H1 (cell line): ENCODE data around the gene PDCD6IP. TPM values are rescaled to one million over a fixed set of nuclear protein-coding genes. Genes with fewer than 3 reads are reported as not detected.
A peak's percentile ranks its signal among the peaks of the same experiment; 100 is the strongest.

Source experiments
- BCL11A ChIP-seq, 2 experiments: IDR thresholded peaks; one replicate each; pipeline ENCODE4 v1.6.1; 2011; ENCODE audit warnings: low read depth in 2 of 2, low read length in 2 of 2, mild to moderate bottlenecking in 2 of 2
- CTBP2 ChIP-seq: IDR thresholded peaks from 2 replicates; pipeline ENCODE4 v1.7.0; 2011; ENCODE audit warnings: borderline replicate concordance, mild to moderate bottlenecking, moderate library complexity, mixed read lengths, low read length; ENCODE audit not compliant: insufficient read depth, insufficient read length
- E2F6 ChIP-seq: IDR thresholded peaks from 2 replicates; pipeline ENCODE4 v1.6.1; 2012; ENCODE audit warnings: inconsistent platforms
- GABPA ChIP-seq: IDR thresholded peaks from 2 replicates; pipeline ENCODE4 v1.6.1; 2011; ENCODE audit warnings: mild to moderate bottlenecking, low read length, moderate library complexity, borderline replicate concordance; ENCODE audit not compliant: insufficient read depth
- KDM4A ChIP-seq: IDR thresholded peaks from one replicate; pipeline ENCODE4 v1.7.1; 2012; ENCODE audit warnings: low read depth, mild to moderate bottlenecking, moderate library complexity, low read length, inconsistent platforms; ENCODE audit not compliant: severe bottlenecking
- NRF1 ChIP-seq: IDR thresholded peaks from 2 replicates; pipeline ENCODE4 v1.6.1; 2011; ENCODE audit warnings: mild to moderate bottlenecking, low read depth, low read length, improper control_type of control experiment
- PHF8 ChIP-seq: fragments of 200-600 bp; sonication (generic); conservative IDR thresholded peaks from 2 replicates; pipeline ENCODE4 v1.7.1; 2012; ENCODE audit warnings: low read depth, mild to moderate bottlenecking, inconsistent platforms, low read length, moderate library complexity
- SIN3A ChIP-seq, 2 experiments: IDR thresholded peaks in 1 of 2; conservative IDR thresholded peaks in 1 of 2; 2 replicates each; pipeline ENCODE4 v1.6.1; 2011 to 2012; ENCODE audit warnings: low read length in 2 of 2, improper control_type of control experiment in 1 of 2, low read depth in 1 of 2, mild to moderate bottlenecking in 1 of 2
- TEAD4 ChIP-seq: IDR thresholded peaks from 2 replicates; pipeline ENCODE4 v1.6.1; 2012; ENCODE audit warnings: low read depth, low read length, inconsistent platforms, mixed read lengths
- USF2 ChIP-seq: IDR thresholded peaks from 2 replicates; pipeline ENCODE4 v1.6.1; 2011; ENCODE audit warnings: low read length, improper control_type of control experiment
- polyA plus RNA-seq, 7 experiments: library from polyadenylated mRNA; depleted of rRNA in 3 of 7; stranded (reverse) in 5 of 7; unstranded in 2 of 7; fragments of >200 nt in 5 of 7; fragments of 200-250 nt in 2 of 7; gene quantifications; 1 replicate in 5 of 7; 2 replicates in 1 of 7; 4 replicates in 1 of 7; pipeline versions ENCODE4 v1.2.1 to v1.2.3, GENCODE V29; 2011 to 2013; ENCODE audit warnings: missing spikeins in 2 of 7, mixed read lengths in 2 of 7
- total RNA-seq: library from RNA; stranded (reverse); fragmentation: NEBNext Ultra II Directional; extraction: Animal tissue kit (Norgen Biotek cat#: 25700); gene quantifications from 2 replicates; pipeline ENCODE4 v1.2.1, GENCODE V29; 2021
- TF ChIP-seq, protein P1 (sequence below): IDR thresholded peaks from 2 replicates; pipeline ENCODE4 v1.6.1; 2012; ENCODE audit warnings: low read length, inconsistent platforms
- TF ChIP-seq, protein P2 (sequence below): IDR thresholded peaks from 2 replicates; pipeline ENCODE4 v1.6.1; 2011; ENCODE audit warnings: low read depth, mild to moderate bottlenecking, low read length; ENCODE audit not compliant: insufficient read depth

Gene PDCD6IP
- total and polyA plus RNA-seq, 2 of the 8 experiments (the other 6 are each of a cell fraction or from before 2014, with no cell fraction given), result 61.7 to 155 TPM

- TF ChIP-seq, protein P1, sequence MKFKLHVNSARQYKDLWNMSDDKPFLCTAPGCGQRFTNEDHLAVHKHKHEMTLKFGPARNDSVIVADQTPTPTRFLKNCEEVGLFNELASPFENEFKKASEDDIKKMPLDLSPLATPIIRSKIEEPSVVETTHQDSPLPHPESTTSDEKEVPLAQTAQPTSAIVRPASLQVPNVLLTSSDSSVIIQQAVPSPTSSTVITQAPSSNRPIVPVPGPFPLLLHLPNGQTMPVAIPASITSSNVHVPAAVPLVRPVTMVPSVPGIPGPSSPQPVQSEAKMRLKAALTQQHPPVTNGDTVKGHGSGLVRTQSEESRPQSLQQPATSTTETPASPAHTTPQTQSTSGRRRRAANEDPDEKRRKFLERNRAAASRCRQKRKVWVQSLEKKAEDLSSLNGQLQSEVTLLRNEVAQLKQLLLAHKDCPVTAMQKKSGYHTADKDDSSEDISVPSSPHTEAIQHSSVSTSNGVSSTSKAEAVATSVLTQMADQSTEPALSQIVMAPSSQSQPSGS, result peak; percentile 61; the same call in 1 of the 2 replicates
- no peak for TF ChIP-seq BCL11A (IDR thresholded peaks at IDR 0.05; ENCODE audit: low read depth in 2 of 2, low read length in 2 of 2)
- TF ChIP-seq PHF8, result peak; percentile 96
- TF ChIP-seq, protein P2, sequence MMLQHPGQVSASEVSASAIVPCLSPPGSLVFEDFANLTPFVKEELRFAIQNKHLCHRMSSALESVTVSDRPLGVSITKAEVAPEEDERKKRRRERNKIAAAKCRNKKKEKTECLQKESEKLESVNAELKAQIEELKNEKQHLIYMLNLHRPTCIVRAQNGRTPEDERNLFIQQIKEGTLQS, result peak; percentile 94
- no peak for TF ChIP-seq CTBP2
- TF ChIP-seq NRF1, result peak; percentile 93
- peak; percentile 97 for TF ChIP-seq USF2
- TF ChIP-seq SIN3A (conservative IDR thresholded peaks at IDR 0.05 in 1 of 2, IDR thresholded peaks at IDR 0.05 in 1 of 2; ENCODE audit: low read depth in 1 of 2, low read length in 2 of 2), result peak; percentile 8 to 39; a peak in 2 of 4 replicates
- peak; percentile 97 for TF ChIP-seq GABPA
- peak; percentile 83 for TF ChIP-seq TEAD4
- TF ChIP-seq KDM4A, result peak; percentile 88
- TF ChIP-seq E2F6, result peak; percentile 60
- TF ChIP-seq, all 59 proteins: peak for 28
Observed at GRCh38 chr3:33798418-33799201, at the start of gene PDCD6IP (continued).
